Neural cell (in vitro differentiated cells): ENCODE data around the gene PTGES.

Source experiments
- EP300 ChIP-seq: fragments of 450-650 bp; conservative IDR thresholded peaks from 2 replicates; pipeline ENCODE4 v1.6.1; 2014; ENCODE audit warnings: antibody characterized with exemption, mild to moderate bottlenecking, moderate library complexity; ENCODE audit not compliant: poor library complexity, severe bottlenecking
- MXI1 ChIP-seq: fragments of 450-650 bp; conservative IDR thresholded peaks from 2 replicates; pipeline ENCODE4 v1.6.1; 2014; ENCODE audit warnings: antibody characterized with exemption, mild to moderate bottlenecking; ENCODE audit not compliant: poor library complexity, severe bottlenecking
- POLR2AphosphoS5 ChIP-seq: IDR thresholded peaks from 2 replicates; pipeline ENCODE4 v1.6.1; 2012
- RAD21 ChIP-seq: fragments of 450-650 bp; conservative IDR thresholded peaks from 2 replicates; pipeline ENCODE4 v1.6.1; 2014; ENCODE audit warnings: antibody characterized with exemption, mild to moderate bottlenecking, moderate library complexity
- SMC3 ChIP-seq: fragments of 450-650 bp; conservative IDR thresholded peaks from 2 replicates; pipeline ENCODE4 v1.6.1; 2014; ENCODE audit warnings: antibody characterized with exemption, mild to moderate bottlenecking, moderate library complexity; ENCODE audit not compliant: poor library complexity
- TAF1 ChIP-seq: IDR thresholded peaks from 2 replicates; pipeline ENCODE4 v1.6.1; 2012; ENCODE audit warnings: low read depth
- TF ChIP-seq, protein P1 (sequence below): fragments of 450-650 bp; IDR thresholded peaks from 2 replicates; pipeline ENCODE4 v1.5.1; 2014; ENCODE audit warnings: antibody characterized with exemption, mild to moderate bottlenecking, moderate library complexity; ENCODE audit not compliant: poor library complexity, severe bottlenecking
- TF ChIP-seq, protein P2 (sequence below): IDR thresholded peaks from 2 replicates; pipeline ENCODE4 v1.6.1; 2012; ENCODE audit warnings: borderline replicate concordance

DNA sequence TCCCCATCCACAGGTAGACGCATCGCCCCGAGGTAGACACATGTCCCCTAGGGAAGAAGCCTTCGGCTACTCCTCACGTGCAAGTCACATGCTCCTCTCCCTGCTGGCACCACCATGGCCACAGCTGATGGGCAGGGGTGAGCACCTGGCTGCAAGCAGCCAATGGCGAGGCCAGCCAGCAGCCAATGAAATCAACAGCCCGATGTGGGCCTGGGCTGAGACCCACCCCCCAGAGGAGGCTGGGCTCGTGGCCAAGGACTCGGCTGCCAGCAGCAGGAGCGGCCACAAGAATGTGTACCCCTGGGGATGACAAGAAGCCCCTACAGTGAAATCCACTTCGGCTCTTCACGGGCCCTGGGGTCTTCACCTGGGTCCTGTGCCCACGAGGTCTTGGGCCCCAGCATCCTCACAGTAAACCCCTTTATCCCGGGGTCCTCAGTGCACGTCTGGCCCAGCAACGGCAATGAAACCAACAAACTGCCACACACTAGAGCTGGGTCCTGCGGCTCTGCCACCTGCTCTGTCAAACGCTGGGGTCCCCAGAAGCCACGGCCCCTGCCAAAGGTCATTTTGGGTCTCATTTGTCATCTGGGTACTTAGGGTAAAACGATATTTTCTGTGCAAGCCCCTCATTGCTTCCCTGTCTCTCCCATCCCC, 22.1 kb upstream of the PTGES start:
- TF ChIP-seq EP300: no peak
- TF ChIP-seq, protein P1, sequence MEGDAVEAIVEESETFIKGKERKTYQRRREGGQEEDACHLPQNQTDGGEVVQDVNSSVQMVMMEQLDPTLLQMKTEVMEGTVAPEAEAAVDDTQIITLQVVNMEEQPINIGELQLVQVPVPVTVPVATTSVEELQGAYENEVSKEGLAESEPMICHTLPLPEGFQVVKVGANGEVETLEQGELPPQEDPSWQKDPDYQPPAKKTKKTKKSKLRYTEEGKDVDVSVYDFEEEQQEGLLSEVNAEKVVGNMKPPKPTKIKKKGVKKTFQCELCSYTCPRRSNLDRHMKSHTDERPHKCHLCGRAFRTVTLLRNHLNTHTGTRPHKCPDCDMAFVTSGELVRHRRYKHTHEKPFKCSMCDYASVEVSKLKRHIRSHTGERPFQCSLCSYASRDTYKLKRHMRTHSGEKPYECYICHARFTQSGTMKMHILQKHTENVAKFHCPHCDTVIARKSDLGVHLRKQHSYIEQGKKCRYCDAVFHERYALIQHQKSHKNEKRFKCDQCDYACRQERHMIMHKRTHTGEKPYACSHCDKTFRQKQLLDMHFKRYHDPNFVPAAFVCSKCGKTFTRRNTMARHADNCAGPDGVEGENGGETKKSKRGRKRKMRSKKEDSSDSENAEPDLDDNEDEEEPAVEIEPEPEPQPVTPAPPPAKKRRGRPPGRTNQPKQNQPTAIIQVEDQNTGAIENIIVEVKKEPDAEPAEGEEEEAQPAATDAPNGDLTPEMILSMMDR: no peak
- no peak for TF ChIP-seq MXI1
- no peak for TF ChIP-seq SMC3
- TF ChIP-seq POLR2AphosphoS5: no peak
- TF ChIP-seq TAF1: no peak
- no peak for TF ChIP-seq RAD21
- TF ChIP-seq, protein P2, sequence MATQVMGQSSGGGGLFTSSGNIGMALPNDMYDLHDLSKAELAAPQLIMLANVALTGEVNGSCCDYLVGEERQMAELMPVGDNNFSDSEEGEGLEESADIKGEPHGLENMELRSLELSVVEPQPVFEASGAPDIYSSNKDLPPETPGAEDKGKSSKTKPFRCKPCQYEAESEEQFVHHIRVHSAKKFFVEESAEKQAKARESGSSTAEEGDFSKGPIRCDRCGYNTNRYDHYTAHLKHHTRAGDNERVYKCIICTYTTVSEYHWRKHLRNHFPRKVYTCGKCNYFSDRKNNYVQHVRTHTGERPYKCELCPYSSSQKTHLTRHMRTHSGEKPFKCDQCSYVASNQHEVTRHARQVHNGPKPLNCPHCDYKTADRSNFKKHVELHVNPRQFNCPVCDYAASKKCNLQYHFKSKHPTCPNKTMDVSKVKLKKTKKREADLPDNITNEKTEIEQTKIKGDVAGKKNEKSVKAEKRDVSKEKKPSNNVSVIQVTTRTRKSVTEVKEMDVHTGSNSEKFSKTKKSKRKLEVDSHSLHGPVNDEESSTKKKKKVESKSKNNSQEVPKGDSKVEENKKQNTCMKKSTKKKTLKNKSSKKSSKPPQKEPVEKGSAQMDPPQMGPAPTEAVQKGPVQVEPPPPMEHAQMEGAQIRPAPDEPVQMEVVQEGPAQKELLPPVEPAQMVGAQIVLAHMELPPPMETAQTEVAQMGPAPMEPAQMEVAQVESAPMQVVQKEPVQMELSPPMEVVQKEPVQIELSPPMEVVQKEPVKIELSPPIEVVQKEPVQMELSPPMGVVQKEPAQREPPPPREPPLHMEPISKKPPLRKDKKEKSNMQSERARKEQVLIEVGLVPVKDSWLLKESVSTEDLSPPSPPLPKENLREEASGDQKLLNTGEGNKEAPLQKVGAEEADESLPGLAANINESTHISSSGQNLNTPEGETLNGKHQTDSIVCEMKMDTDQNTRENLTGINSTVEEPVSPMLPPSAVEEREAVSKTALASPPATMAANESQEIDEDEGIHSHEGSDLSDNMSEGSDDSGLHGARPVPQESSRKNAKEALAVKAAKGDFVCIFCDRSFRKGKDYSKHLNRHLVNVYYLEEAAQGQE: no peak
